ENCODE results near the gene CMSS1.
"Not testable (repeated sequence)": the region's sequence is repeated elsewhere in the genome, so short reads cannot be mapped to it uniquely, and the experiment has no call there.

CMSS1 gene

GRCh38 chr3:100210772-100211135 lies 393.1 kb downstream of the CMSS1 start:
- no peak for DNase-seq

- no peak for DNase-seq
These were observed 396.4 kb downstream of the CMSS1 start for GRCh38 chr3:100213891-100214573.

GRCh38 chr3:100214574-100214964 lies 396.9 kb downstream of the CMSS1 start:
- no peak for DNase-seq

GRCh38 chr3:100216713-100217112 lies 399.1 kb downstream of the CMSS1 start:
- DNase-seq: no peak

GRCh38 chr3:100221159-100221558 lies 403.5 kb downstream of the CMSS1 start:
- no peak for DNase-seq

GRCh38 chr3:100225193-100225592 lies 407.5 kb downstream of the CMSS1 start:
- DNase-seq: no peak

GRCh38 chr3:100225883-100226282 lies 408.2 kb downstream of the CMSS1 start:
- DNase-seq: no peak

GRCh38 chr3:100226712-100227429 lies 409.2 kb downstream of the CMSS1 start:
- no peak for DNase-seq

GRCh38 chr3:100227511-100227921 lies 409.9 kb downstream of the CMSS1 start:
- no peak for DNase-seq

GRCh38 chr3:100228247-100228646 lies 410.6 kb downstream of the CMSS1 start:
- no peak for DNase-seq

GRCh38 chr3:100229188-100229587 lies 411.5 kb downstream of the CMSS1 start:
- not testable (repeated sequence) for DNase-seq

- DNase-seq: no peak
These were observed 413.0 kb downstream of the CMSS1 start for GRCh38 chr3:100230710-100231109.

All from activated CD8-positive, alpha-beta memory T cell treated with anti-CD3 and anti-CD28 coated beads, Interleukin-2, amount 50 U/mL, for 48 hours (primary cell).